ENCODE results near the gene DLX6.

The DLX6 gene

DNA sequence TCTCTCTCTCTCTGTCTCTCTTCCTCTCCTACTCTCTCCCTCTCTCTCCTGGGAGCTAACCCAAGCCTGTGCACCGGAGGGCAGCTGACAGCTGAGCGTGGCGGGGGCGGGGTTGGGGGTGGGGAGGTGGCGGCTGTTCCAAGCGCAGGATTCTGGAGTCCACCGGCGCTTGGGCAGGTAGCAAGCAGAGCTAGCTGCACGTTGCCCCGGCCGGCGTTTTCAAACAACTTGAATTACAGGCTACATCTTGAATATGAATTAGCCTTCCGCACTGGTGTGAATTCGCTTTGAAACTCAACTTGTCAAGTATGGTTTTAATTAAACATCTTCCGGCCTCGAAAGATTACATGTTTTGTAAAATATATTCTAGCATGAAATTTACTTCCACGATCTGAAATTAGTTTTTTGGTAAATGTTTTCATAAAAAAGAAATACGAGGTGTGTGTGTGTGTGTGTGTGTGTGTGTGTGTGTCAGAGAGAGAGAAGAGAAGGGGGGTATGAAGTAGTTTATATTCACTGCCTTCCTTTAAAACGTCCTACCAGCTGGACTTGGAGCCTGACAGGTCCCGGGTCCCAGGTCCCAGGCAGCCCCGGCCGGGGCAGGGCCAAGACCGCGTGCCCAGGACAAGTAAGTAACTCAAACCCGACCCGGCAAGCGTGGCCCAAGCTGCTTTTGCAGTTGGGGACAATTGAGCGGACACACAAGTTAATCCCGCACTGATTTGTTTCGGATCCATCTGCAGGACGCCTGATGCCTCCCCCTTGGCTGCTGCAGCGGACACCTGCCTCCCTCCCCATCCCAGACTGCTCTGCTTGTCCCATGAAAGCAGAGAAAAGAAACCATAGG is 9.0 kb upstream of the DLX6 start:
- no peak for DNase-seq (ENCODE audit: low spot score)

- DNase-seq (ENCODE audit: low spot score): no peak
Observed at GRCh38 chr7:96996958-96997511, 8.3 kb upstream of the DLX6 start.

GRCh38 chr7:96997512-96998032 is 7.8 kb upstream of the DLX6 start:
- no peak for DNase-seq (ENCODE audit: low spot score)

GRCh38 chr7:96998333-96998732 is 7.0 kb upstream of the DLX6 start:
- no peak for DNase-seq (ENCODE audit: low spot score)

- no peak for DNase-seq (ENCODE audit: low spot score)
Observed at GRCh38 chr7:96998744-96999143, 6.6 kb upstream of the DLX6 start.

DNA sequence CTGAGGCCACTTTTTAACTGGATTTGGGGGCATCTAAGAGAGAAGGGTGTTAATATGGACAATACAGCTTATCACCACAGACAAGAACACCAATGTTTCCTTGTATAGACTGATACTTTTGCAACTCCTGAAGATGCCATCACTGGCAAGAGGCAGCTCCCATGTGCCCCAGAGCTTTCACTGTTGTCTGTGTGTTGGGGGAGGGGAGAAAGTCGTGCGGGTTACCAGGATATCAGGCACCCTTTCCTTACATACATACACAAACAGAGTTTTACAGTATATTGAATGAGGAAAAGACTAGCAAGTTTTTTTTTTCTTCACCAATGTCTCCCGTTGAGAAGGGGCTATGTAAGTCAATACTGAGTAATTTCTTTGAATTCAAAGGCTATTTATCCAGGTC is 4.1 kb upstream of the DLX6 start:
- DNase-seq (ENCODE audit: low spot score): no peak

DNA sequence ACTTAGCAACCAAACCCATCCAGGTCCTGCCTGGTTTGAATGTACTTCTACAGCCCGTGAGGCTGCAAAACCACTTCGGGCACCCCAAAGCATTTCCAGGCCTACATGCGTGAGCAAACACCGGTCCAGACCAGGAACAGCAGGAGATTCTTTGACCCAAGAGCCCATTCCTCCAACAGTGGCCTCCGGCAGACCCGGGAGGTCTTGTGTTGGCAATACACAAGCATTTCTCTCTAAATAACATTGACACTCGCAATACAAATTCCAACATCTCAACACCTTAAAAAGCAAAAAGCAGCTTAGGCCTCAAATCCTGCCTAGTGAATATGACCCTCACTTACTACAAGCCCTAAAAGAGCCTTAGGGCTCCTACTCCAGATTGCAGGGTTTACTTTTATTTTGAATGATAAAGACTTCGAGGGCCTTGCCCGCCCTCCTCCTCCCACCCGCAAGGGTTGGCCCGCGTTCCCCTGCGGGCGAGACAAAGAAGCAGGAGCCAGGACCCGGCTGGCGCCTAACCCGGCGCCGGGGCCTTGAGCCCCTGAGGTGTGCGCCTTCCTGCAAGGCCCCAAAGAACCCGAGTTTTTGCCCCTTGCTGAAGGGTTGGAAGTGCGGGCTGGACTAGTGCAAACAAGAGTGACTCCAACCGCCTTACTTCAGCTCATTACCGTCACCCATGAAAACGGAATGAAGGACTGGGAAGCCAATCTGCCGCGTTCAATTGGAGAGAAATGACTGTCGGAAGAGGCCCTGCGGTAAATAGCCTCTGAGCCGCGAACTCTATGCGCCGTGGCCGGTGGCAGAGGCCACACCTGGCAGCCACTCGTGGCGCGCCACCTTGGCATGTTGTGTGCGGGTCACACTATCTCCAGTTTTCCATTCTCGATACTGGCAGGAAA is 3.4 kb upstream of the DLX6 start:
- no peak for DNase-seq (ENCODE audit: low spot score)

- no peak for DNase-seq (ENCODE audit: low spot score)
Observed at GRCh38 chr7:97002555-97003261, 2.6 kb upstream of the DLX6 start.

GRCh38 chr7:97003262-97004246 is 1.8 kb upstream of the DLX6 start:
- DNase-seq (ENCODE audit: low spot score): no peak

DNA sequence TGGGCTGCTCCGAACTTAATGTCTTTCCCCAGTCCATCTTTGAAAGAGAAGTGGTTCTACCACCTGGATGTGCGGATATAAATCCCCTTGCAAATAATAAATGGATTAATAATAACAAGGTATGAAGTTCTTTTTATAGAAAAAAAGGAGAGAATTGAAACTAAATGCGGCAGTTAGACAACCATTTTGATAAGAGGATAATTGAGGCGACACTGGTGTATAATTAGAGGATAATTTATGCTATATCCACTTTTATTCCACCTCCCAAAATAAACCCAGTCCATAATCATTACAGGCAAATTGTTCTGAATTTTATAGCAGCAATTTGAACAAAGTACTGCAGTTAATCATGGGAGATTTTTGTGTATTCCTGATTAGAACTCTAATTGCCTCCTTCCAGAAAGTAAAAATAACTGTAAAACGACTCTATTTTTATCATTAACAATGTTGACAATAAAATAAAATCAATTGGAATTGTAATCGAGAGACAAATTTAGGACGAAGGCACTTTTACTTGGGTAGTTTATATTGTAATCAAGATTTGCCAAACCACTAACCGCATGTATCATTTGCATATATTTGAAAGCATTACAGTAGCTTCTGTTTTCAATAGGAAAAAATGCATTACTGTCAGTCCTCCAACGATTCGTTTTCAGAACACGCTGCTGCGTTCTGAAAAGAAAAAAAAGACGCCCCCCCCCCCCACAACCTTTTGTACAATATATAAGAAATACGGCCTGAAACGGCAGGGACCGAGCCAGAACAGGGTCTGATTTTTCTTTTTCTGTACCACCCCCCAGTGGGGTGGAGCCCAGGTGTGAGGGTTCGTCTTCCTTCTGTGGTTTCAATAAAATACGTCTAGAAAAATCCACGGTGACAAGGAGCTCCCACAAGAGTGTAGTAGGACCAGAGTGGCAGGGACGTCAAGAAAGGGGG is 838 bp upstream of the DLX6 start:
- DNase-seq (ENCODE audit: low spot score): no peak

DNA sequence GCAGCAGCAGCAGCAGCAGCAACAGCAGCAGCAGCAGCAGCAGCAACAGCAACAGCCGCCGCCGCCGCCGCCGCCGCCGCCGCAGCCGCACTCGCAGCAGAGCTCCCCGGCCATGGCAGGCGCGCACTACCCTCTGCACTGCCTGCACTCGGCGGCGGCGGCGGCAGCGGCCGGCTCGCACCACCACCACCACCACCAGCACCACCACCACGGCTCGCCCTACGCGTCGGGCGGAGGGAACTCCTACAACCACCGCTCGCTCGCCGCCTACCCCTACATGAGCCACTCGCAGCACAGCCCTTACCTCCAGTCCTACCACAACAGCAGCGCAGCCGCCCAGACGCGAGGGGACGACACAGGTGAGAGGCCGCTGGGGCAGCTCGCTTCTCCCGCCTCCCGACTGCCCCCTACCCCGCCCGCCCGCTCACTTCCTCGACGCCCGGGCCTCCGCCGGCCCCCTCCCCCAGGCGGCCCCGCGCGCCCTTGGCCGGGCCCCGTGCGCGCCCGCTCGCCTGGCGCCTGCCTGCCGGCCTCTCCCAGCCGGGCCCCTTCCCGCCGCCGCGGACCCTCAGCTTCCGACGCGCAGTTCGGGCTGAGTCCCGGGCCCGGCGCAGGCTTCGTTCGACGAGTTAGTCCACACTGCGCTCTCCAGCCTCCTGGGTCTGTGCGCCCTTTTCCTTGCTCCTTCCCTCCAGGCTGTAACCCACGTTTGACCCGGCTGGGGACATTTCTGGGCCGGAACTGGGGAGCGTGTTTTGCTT is 882 bp downstream of the DLX6 start:
- DNase-seq (ENCODE audit: low spot score): no peak

- DNase-seq (ENCODE audit: low spot score): no peak
Observed at GRCh38 chr7:97006816-97007582, 1.6 kb downstream of the DLX6 start.

GRCh38 chr7:97007583-97007861 is 2.2 kb downstream of the DLX6 start:
- DNase-seq (ENCODE audit: low spot score): no peak

DNA sequence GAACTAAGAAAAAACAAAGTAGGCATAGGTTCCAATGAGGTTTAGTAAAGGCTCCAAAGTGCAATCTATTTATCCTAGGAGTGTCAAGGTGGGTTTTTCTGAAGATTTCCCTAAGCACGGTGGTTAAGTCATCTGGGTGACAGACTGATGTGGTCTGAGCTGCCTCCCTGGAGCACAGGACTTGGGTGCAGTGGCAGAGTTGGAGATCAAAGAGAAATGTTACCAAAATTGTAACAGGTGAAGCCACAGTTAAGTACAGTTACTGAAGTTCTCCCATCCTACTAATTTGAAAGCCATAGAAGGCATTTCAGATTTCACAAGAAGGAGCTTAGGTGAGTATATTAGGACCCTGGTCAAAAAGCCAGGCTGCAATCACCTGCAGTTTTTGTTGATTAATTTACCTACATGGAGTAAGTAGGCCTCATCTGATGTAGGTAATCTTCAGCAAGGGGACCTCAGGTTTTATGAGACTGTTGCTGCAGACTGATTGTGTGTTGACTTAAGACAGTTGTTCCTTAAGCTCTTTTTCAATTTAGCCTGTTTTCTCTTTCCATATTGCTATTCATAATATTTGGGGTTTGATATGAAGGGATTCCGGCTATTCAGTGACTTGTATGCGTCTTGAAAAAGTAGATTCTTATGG is 3.0 kb downstream of the DLX6 start:
- DNase-seq (ENCODE audit: low spot score): no peak

GRCh38 chr7:97009753-97010732 is 4.7 kb downstream of the DLX6 start:
- no peak for DNase-seq (ENCODE audit: low spot score)

GRCh38 chr7:97011104-97011503 is 5.8 kb downstream of the DLX6 start:
- no peak for DNase-seq (ENCODE audit: low spot score)

All from hematopoietic multipotent progenitor cell treated with erythropoietin and hydrocortisone succinate and interleukin-3 and kit ligand, for 17 days (in vitro differentiated cells).